ENCODE data around the gene ZFP62.
A peak's percentile ranks its signal among the peaks of the same experiment; 100 is the strongest.

GRCh38 chr5:180802325-180803180, 58.5 kb downstream of the ZFP62 start, which contains the start of gene MGAT1:
- peak; percentile 39 for TF ChIP-seq POLR2A (IDR thresholded peaks at IDR 0.05)
- TF ChIP-seq CTCF (IDR thresholded peaks at IDR 0.05) = no peak
- TF ChIP-seq POLR2AphosphoS5 (IDR thresholded peaks at IDR 0.05) = peak; percentile 51 to 88 (median 84)

All from sigmoid colon (tissue), 4 donors.